DOHH2 (cell line): Measurements from ENCODE around the gene CD27.
"Not testable (repeated sequence)": the region's sequence is repeated elsewhere in the genome, so short reads cannot be mapped to it uniquely, and the experiment has no call there.

Experiments
- H3F3A ChIP-seq: fragments of 200-600 bp; sonication (generic), shearing (Covaris generic); 2 replicates; pipeline ENCODE4 v1.6.0; 2016; ENCODE audit warnings: antibody characterized with exemption, mild to moderate bottlenecking; ENCODE audit not compliant: control insufficient read depth, insufficient read depth
- H3K27ac ChIP-seq: fragments of 200-600 bp; sonication (generic); 2 replicates; pipeline ENCODE4 v1.5.1; 2014; ENCODE audit warnings: low read depth, mild to moderate bottlenecking, low read length, moderate library complexity
- H3K27me3 ChIP-seq: fragments of 200-600 bp; sonication (generic); 2 replicates; pipeline ENCODE4 v1.6.1; 2014; ENCODE audit warnings: mild to moderate bottlenecking, low read length, mixed read lengths; ENCODE audit not compliant: control insufficient read depth
- H3K36me3 ChIP-seq: fragments of 200-600 bp; sonication (generic); 2 replicates; pipeline ENCODE4 v1.6.1; 2014; ENCODE audit warnings: mild to moderate bottlenecking, low read length, moderate library complexity, mixed read lengths; ENCODE audit not compliant: control insufficient read depth
- H3K4me1 ChIP-seq: fragments of 200-600 bp; sonication (generic); 2 replicates; pipeline ENCODE4 v1.6.1; 2014; ENCODE audit warnings: mild to moderate bottlenecking, low read length, mixed read lengths; ENCODE audit not compliant: control insufficient read depth
- H3K4me2 ChIP-seq: fragments of 200-600 bp; sonication (generic); 2 replicates; pipeline ENCODE4 v1.6.0; 2014; ENCODE audit warnings: mild to moderate bottlenecking, low read length, moderate library complexity
- H3K4me3 ChIP-seq: fragments of 200-600 bp; sonication (generic); 2 replicates; pipeline ENCODE4 v1.5.1; 2014; ENCODE audit warnings: mild to moderate bottlenecking, low read length, mixed read lengths
- H3K79me2 ChIP-seq: fragments of 200-600 bp; sonication (generic); 2 replicates; pipeline ENCODE4 v1.6.1; 2014; ENCODE audit warnings: mild to moderate bottlenecking, low read length, mixed read lengths; ENCODE audit not compliant: control insufficient read depth
- H3K9me2 ChIP-seq: fragments of 200-600 bp; sonication (generic); replicated peaks from 2 replicates; pipeline ENCODE4 v1.6.1; 2014; ENCODE audit warnings: mild to moderate bottlenecking, low read length, mixed read lengths; ENCODE audit not compliant: control insufficient read depth
- H3K9me3 ChIP-seq: fragments of 200-600 bp; sonication (generic); 2 replicates; pipeline ENCODE4 v1.6.1; 2014; ENCODE audit warnings: antibody characterized with exemption, low read length, mixed read lengths; ENCODE audit not compliant: control insufficient read depth, insufficient read depth
- H4K20me1 ChIP-seq: fragments of 200-600 bp; sonication (generic); 2 replicates; pipeline ENCODE4 v1.6.0; 2014; ENCODE audit warnings: low read depth, mild to moderate bottlenecking, antibody characterized with exemption, low read length, moderate library complexity; ENCODE audit not compliant: control insufficient read depth, insufficient read depth
- EZH2phosphoT487 ChIP-seq: fragments of 200-600 bp; sonication (generic); IDR thresholded peaks from 2 replicates; pipeline ENCODE4 v1.6.1; 2017; ENCODE audit warnings: borderline replicate concordance, mild to moderate bottlenecking, antibody characterized with exemption, low read length, moderate library complexity, mixed read lengths
- TF ChIP-seq, protein P1 (sequence below): fragments of 200-600 bp; sonication (generic); IDR thresholded peaks from one replicate; pipeline ENCODE4 v1.5.1; 2014; ENCODE audit warnings: antibody characterized with exemption, mild to moderate bottlenecking, low read depth, low read length; ENCODE audit not compliant: poor library complexity, severe bottlenecking

The CD27 gene

DNA sequence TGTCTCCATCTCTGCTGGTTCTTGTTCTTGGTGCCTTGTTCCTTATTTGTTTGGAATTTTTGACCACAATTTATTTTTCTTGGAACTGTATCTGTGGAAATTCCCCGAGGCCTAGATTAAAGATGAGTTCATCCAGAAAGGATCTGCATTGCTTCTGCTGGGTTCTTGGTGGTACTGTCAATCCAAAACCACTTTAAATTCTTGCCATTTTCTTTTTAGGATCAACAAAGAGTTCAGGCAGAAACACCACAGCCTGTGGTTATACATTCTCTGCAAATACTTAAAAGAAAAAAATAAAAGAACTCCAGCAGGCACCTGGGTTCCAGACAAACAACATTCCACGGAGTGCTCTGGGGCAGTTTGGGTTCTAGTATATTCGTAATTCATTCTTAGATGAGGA, 31.7 kb downstream of the CD27 start:
- Histone ChIP-seq H3K4me3 (no peak overlapping the region), H3K79me2 (no peaks in the 10 kb centered on the region), H3K9me3 (no peaks in the 10 kb centered on the region), H3K36me3 (no peaks in the 10 kb centered on the region), H3K27ac (no peak overlapping the region), H3F3A (0 out of 2 replicates have a peak, but pooled peaks cover under 1% of the 10 kb centered on the region), H3K9me2 (no peaks in the 10 kb centered on the region), H3K4me2 (no peak overlapping the region), H3K4me1 (peaks cover under 1% of the 10 kb centered on the region), H3K27me3 (no peaks in the 10 kb centered on the region), H4K20me1 (no peaks in the 10 kb centered on the region)
- TF ChIP-seq EZH2phosphoT487, result no peak
- TF ChIP-seq, protein P1, sequence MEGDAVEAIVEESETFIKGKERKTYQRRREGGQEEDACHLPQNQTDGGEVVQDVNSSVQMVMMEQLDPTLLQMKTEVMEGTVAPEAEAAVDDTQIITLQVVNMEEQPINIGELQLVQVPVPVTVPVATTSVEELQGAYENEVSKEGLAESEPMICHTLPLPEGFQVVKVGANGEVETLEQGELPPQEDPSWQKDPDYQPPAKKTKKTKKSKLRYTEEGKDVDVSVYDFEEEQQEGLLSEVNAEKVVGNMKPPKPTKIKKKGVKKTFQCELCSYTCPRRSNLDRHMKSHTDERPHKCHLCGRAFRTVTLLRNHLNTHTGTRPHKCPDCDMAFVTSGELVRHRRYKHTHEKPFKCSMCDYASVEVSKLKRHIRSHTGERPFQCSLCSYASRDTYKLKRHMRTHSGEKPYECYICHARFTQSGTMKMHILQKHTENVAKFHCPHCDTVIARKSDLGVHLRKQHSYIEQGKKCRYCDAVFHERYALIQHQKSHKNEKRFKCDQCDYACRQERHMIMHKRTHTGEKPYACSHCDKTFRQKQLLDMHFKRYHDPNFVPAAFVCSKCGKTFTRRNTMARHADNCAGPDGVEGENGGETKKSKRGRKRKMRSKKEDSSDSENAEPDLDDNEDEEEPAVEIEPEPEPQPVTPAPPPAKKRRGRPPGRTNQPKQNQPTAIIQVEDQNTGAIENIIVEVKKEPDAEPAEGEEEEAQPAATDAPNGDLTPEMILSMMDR, result no peak

DNA sequence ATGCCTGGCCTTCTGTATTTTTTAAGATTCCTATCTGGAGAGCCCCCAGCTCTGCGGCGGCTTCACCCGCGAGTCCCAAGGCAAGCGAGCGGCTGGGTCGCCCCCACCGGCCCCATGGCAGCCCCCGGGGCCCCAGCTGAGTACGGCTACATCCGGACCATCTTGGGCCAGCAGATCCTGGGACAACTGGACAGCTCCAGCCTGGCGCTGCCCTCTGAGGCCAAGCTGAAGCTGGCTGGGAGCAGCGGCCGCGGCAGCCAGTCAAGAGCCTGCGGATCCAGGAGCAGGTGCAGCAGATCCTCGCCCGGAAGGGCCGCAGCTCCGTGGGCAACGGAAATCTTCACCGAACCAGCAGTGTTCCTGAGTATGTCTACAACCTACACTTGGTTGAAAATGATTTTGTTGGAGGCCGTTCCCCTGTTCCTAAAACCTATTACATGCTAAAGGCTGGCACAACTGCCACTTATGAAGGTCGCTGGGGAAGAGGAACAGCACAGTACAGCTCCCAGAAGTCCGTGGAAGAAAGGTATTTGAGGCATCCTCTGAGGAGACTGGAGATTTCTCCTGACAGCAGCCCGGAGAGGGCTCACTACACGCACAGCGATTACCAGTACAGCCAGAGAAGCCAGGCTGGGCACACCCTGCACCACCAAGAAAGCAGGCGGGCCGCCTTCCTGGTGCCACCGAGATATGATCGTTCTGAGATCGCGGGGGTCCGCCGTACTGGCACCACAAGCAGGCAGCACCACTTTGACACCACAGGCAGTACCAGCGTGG, 33.0 kb downstream of the CD27 start:
- not testable (repeated sequence) for H3K27me3 ChIP-seq, H3K4me3 ChIP-seq, H3K4me2 ChIP-seq, H3K4me1 ChIP-seq, H3F3A ChIP-seq, H3K9me2 ChIP-seq, H3K27ac ChIP-seq, H3K79me2 ChIP-seq, H3K36me3 ChIP-seq, H4K20me1 ChIP-seq, H3K9me3 ChIP-seq

DNA sequence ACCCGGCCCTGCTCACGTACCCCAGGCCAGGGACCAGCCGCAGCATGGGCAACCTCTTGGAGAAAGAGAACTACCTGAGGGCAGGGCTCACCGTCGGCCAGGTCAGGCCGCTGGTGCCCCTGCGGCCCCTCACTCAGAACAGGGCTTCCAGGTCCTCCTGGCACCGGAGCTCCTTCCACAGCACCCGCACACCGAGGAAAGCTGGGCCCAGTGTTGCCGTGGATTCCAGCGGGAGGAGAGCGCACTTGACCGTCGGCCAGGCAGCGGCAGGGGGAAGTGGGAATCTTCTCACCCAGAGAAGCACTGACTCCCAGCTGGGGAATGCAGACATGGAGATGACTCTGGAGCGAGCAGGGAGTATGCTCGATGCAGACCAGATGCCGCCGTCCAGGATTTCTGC, 33.7 kb downstream of the CD27 start:
- TF ChIP-seq, protein P1, result no peak
- no peak for TF ChIP-seq EZH2phosphoT487
- no peaks in the 10 kb centered on the region for H3K9me2 ChIP-seq

DNA sequence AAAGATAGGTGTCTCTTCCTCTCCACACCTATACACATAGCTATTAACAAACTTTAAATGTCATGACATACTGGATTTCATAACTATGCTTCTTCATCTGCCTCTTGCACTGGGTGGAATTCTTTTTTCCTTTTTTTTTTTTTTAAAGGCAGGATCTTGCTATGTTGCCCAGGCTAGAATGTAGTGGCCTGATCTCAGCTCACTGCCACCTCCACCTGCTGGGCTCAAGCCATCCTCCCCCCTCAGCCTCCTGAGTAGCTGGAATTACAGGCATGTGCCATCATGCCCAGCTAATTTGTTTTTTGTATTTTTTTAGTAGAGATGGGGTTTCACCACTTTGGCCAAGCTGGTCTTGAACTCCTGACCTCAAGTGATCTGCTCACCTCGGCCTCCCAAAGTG, 43.5 kb downstream of the CD27 start:
- Histone ChIP-seq H3K27me3 (no peaks in the 10 kb centered on the region), H3F3A (peaks cover 10% of the 10 kb centered on the region), H3K4me3 (no peak overlapping the region), H3K4me2 (no peak overlapping the region), H3K9me3 (no peaks in the 10 kb centered on the region), H3K27ac (no peak overlapping the region), H3K79me2 (peaks cover 19% of the 10 kb centered on the region), H4K20me1 (no peaks in the 10 kb centered on the region), H3K4me1 (peaks cover 8% of the 10 kb centered on the region), H3K9me2 (no peaks in the 10 kb centered on the region), H3K36me3 (peaks cover 26% of the 10 kb centered on the region)
- no peak for TF ChIP-seq EZH2phosphoT487
- TF ChIP-seq, protein P1, result no peak

More for the DNA sequence above, 33.7 kb downstream of the CD27 start:
- Histone ChIP-seq H3K9me3 (no peaks in the 10 kb centered on the region), H3K27ac (no peak overlapping the region), H3F3A (no peaks in the 10 kb centered on the region), H3K4me2 (no peak overlapping the region), H3K27me3 (no peaks in the 10 kb centered on the region), H3K4me1 (no peaks in the 10 kb centered on the region), H3K36me3 (no peaks in the 10 kb centered on the region), H3K4me3 (no peak overlapping the region), H3K79me2 (no peaks in the 10 kb centered on the region), H4K20me1 (no peaks in the 10 kb centered on the region)
